OCI-LY1 (cell line): ENCODE results near the gene HBS1L.

Source experiments
- H2AFZ ChIP-seq: fragments of 200-600 bp; sonication (generic), shearing (Covaris generic); 2 replicates; pipeline ENCODE4 v1.6.0; 2014; ENCODE audit warnings: antibody characterized with exemption, mild to moderate bottlenecking, low read length
- H3F3A ChIP-seq: fragments of 200-600 bp; sonication (generic), shearing (Covaris generic); 2 replicates; pipeline ENCODE4 v1.6.0; 2014; ENCODE audit warnings: mild to moderate bottlenecking, antibody characterized with exemption, low read length, moderate library complexity; ENCODE audit not compliant: insufficient read depth
- H3K27ac ChIP-seq: fragments of 200-600 bp; sonication (generic); 2 replicates; pipeline ENCODE4 v1.5.1; 2014; ENCODE audit warnings: low read length, mixed run types, mild to moderate bottlenecking, low read depth; ENCODE audit not compliant: poor library complexity, severe bottlenecking
- H3K27me3 ChIP-seq: fragments of 200-600 bp; sonication (generic); 2 replicates; pipeline ENCODE4 v1.6.0; 2014; ENCODE audit warnings: antibody characterized with exemption, mild to moderate bottlenecking, low read length, moderate library complexity; ENCODE audit not compliant: insufficient read depth
- H3K36me3 ChIP-seq: fragments of 200-600 bp; sonication (generic); 2 replicates; pipeline ENCODE4 v1.6.1; 2014; ENCODE audit warnings: mild to moderate bottlenecking, antibody characterized with exemption, low read length, moderate library complexity, mixed read lengths; ENCODE audit not compliant: insufficient read depth
- H3K4me1 ChIP-seq: fragments of 200-600 bp; sonication (generic); 2 replicates; pipeline ENCODE4 v1.5.1; 2014; ENCODE audit warnings: mild to moderate bottlenecking, low read length, moderate library complexity; ENCODE audit not compliant: insufficient read depth, severe bottlenecking
- H3K4me2 ChIP-seq: fragments of 200-600 bp; sonication (generic), shearing (Covaris generic); 2 replicates; pipeline ENCODE4 v1.6.1; 2014; ENCODE audit warnings: low read length
- H3K4me3 ChIP-seq: fragments of 200-600 bp; sonication (generic); 2 replicates; pipeline ENCODE4 v1.5.1; 2014; ENCODE audit warnings: low read length, low read depth, mild to moderate bottlenecking, mixed read lengths; ENCODE audit not compliant: poor library complexity, severe bottlenecking
- H3K79me2 ChIP-seq: fragments of 200-600 bp; shearing (Covaris generic); 2 replicates; pipeline ENCODE4 v1.6.1; 2016; ENCODE audit warnings: mixed run types, low read length, mixed read lengths; ENCODE audit not compliant: insufficient read depth
- H3K9ac ChIP-seq: fragments of 200-600 bp; sonication (generic), shearing (Covaris generic); 2 replicates; pipeline ENCODE4 v1.6.1; 2014; ENCODE audit warnings: mild to moderate bottlenecking, low read length, mixed read lengths
- H3K9me2 ChIP-seq: fragments of 200-600 bp; sonication (generic), shearing (Covaris generic); 2 replicates; pipeline ENCODE4 v1.6.1; 2014; ENCODE audit warnings: low read depth, mild to moderate bottlenecking, low read length, mixed read lengths
- H3K9me3 ChIP-seq: fragments of 200-600 bp; shearing (Covaris generic); 2 replicates; pipeline ENCODE4 v1.6.1; 2014; ENCODE audit warnings: low read length, mixed read lengths
- H4K20me1 ChIP-seq: fragments of 200-600 bp; sonication (generic), shearing (Covaris generic); 2 replicates; pipeline ENCODE4 v1.6.0; 2016; ENCODE audit warnings: mild to moderate bottlenecking, low read length; ENCODE audit not compliant: insufficient read depth
- EZH2 ChIP-seq: fragments of 200-600 bp; sonication (generic), shearing (Covaris generic); IDR thresholded peaks from 2 replicates; pipeline ENCODE4 v1.8.0; 2017; ENCODE audit warnings: borderline replicate concordance, mixed run types, mild to moderate bottlenecking, antibody characterized with exemption, low read length, moderate library complexity, mixed read lengths
- TF ChIP-seq, protein P1 (sequence below): fragments of 200-600 bp; sonication (generic), shearing (Covaris generic); IDR thresholded peaks from 2 replicates; pipeline ENCODE4 v1.5.1; 2017; ENCODE audit warnings: mild to moderate bottlenecking, antibody characterized with exemption, low read length, moderate library complexity, mixed read lengths

The HBS1L gene

DNA sequence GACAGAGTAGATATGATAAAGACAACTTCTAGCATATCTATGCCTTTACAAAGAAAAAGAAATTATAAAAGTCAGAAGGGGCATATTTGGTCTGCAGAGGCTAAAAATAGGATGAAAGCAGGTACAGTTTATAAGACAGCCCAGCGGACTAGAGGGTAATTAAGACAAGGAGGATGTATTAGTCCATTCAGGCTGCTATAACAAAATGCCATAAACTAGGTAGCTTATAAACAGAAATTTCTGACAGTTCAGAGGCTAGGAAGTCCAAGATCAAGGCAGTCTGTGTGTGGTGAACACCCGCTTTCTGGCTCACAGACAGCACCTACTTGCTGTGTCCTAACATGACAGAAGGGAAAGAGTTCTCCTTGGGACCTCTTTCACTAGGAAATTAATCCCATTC, 5.7 kb downstream of the HBS1L start:
- Histone ChIP-seq H2AFZ (no peak overlapping the region), H3K27ac (no peak overlapping the region), H3K9ac (no peak overlapping the region), H3K79me2 (peaks cover 93% of the 10 kb centered on the region), H3K4me3 (no peak overlapping the region), H3F3A (no peaks in the 10 kb centered on the region), H3K4me1 (peaks cover 40% of the 10 kb centered on the region), H3K9me2 (no peaks in the 10 kb centered on the region), H4K20me1 (no peaks in the 10 kb centered on the region), H3K36me3 (peaks cover 37% of the 10 kb centered on the region), H3K9me3 (no peaks in the 10 kb centered on the region), H3K27me3 (no peaks in the 10 kb centered on the region), H3K4me2 (no peak overlapping the region)
- TF ChIP-seq EZH2: no peak
- TF ChIP-seq, protein P1, sequence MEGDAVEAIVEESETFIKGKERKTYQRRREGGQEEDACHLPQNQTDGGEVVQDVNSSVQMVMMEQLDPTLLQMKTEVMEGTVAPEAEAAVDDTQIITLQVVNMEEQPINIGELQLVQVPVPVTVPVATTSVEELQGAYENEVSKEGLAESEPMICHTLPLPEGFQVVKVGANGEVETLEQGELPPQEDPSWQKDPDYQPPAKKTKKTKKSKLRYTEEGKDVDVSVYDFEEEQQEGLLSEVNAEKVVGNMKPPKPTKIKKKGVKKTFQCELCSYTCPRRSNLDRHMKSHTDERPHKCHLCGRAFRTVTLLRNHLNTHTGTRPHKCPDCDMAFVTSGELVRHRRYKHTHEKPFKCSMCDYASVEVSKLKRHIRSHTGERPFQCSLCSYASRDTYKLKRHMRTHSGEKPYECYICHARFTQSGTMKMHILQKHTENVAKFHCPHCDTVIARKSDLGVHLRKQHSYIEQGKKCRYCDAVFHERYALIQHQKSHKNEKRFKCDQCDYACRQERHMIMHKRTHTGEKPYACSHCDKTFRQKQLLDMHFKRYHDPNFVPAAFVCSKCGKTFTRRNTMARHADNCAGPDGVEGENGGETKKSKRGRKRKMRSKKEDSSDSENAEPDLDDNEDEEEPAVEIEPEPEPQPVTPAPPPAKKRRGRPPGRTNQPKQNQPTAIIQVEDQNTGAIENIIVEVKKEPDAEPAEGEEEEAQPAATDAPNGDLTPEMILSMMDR: no peak

DNA sequence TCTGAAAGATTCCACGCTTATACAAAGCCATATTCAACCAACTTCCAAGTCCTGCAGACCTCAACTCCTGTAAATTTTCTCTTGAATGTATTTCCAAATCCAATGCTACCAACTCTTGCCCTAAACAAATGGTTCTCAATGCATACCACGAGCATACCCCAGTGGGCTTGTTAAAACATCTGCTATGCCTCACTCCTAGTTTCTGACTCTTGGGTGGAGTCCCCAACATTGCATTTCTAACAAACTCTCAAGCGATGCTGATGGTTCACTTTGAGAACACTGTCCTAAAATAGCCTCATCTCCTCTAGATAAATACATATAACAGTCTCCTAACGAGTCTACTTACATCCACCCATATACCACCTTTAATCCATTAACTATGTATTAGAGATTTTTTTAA, 7.3 kb downstream of the HBS1L start:
- Histone ChIP-seq H3F3A (no peaks in the 10 kb centered on the region), H3K9ac (no peak overlapping the region), H3K9me2 (no peaks in the 10 kb centered on the region), H3K4me1 (peaks cover 24% of the 10 kb centered on the region), H2AFZ (no peak overlapping the region), H3K4me2 (no peak overlapping the region), H4K20me1 (no peaks in the 10 kb centered on the region), H3K27me3 (no peaks in the 10 kb centered on the region), H3K79me2 (peaks cover 91% of the 10 kb centered on the region), H3K9me3 (no peaks in the 10 kb centered on the region), H3K36me3 (peaks cover 41% of the 10 kb centered on the region), H3K27ac (no peak overlapping the region), H3K4me3 (no peak overlapping the region)
- no peak for TF ChIP-seq EZH2
- TF ChIP-seq, protein P1: no peak

DNA sequence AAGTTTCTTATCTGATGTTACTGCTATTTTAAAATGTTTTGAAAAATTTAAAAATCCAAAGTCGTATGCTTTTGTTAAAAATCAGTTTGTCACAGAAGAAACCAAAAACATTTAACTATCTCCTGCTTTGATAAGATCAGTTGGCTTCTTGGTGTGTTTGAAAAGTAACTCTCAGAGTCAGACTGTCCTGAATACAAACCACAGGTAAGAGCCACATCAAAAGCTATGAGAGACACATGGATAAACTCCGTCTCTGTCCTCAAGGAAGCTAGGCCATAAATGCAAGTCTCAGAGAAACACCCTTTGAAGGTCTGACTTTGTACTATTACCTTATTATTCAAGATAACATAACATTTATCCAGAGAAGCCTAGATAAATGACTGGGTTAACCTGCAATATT, 7.7 kb downstream of the HBS1L start:
- Histone ChIP-seq H3F3A (no peaks in the 10 kb centered on the region), H4K20me1 (no peaks in the 10 kb centered on the region), H3K4me3 (no peak overlapping the region), H3K79me2 (peaks cover 91% of the 10 kb centered on the region), H3K4me2 (no peak overlapping the region), H3K27ac (no peak overlapping the region), H3K9me2 (no peaks in the 10 kb centered on the region), H3K4me1 (peaks cover 20% of the 10 kb centered on the region), H3K36me3 (peaks cover 42% of the 10 kb centered on the region), H3K9me3 (no peaks in the 10 kb centered on the region), H2AFZ (no peak overlapping the region), H3K27me3 (no peaks in the 10 kb centered on the region), H3K9ac (no peak overlapping the region)
- TF ChIP-seq, protein P1: no peak
- no peak for TF ChIP-seq EZH2
